HG02642 (cell line): ENCODE data around the gene GPR75.

Experiments used
- ATAC-seq: cut with Tn5 transposase; IDR thresholded peaks from one replicate; pipeline ENCODE4 v1.9.1; 2021; ENCODE audit warnings: mild to moderate bottlenecking; ENCODE audit not compliant: unreplicated experiment, poor library complexity

The GPR75 gene

DNA sequence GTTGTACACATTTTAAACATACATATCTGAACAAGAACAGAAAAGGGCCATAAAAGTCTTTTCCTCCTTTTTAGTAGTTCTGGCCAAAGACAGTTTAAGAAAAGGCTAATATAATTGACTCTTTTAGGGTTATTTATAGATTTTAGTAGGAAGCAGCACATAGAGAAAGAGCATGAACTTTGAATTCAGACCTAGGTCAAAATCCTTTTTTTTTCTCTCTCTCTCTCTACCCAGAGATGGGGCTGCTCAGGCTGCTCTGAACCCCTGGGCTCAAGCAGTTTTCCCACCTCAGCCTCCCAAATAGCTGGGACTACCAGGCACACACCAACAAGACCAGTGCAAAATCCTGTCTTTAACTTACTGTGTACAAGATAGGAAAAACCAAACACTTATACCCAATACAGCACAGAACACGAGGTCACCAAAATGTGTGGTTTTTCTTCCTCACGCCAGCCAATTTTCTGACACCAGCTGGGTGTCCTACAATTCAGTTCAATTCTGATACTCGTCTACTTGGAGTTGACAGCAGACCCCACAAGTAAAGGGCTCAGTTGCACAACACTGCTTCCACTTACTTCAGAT lies 40.8 kb downstream of the GPR75 start:
- no peak for ATAC-seq

DNA sequence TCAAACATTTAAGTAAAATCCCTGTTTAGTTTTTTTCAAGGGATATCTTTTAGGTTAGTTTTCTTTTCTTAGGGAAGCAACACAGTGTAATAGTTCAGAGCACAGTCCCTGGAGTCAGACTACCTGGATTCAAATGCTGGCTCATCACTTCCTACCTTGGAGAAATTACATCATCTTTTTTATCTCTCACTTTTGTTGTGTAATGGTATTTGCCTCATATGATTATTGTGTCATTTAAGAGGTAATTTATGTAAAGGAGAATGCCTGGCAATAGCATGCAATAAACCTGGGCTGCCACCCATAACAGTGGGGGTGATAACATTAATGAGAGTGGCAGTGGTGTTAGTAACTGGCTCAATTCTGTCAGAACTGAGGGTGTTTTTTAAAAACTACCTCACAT lies 46.6 kb downstream of the GPR75 start:
- no peak for ATAC-seq

DNA sequence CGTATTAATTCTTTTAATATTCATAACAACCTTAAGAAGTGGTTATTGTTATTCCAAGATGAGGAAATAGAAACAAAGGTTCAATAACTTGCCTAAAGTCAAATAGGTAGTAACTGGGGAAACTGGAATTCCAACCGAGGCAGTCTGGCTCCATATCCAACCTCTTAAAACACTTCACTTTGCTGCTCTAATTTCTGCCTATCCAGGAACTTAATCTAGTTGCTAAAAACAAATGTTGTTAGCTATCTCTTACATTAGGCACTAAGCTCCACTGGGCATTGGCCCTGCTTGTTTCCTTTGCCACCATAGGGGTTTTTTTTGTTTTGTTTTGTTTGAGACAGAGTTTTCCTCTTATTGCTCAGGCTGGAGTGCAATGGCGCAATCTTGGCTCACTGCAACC lies 48.2 kb downstream of the GPR75 start:
- no peak for ATAC-seq
